Neural progenitor cell (in vitro differentiated cells): Measurements from ENCODE around the gene RNF115.

ENCODE experiments used
- CTCF ChIP-seq: fragments of 200-600 bp; sonication (generic); IDR thresholded peaks from 2 replicates; pipeline ENCODE4 v1.5.1; 2017; ENCODE audit warnings: antibody characterized with exemption, mild to moderate bottlenecking
- EZH2 ChIP-seq: fragments of 200-600 bp; sonication (generic); IDR thresholded peaks from 2 replicates; pipeline ENCODE4 v1.6.1; 2017; ENCODE audit warnings: antibody characterized with exemption, mild to moderate bottlenecking, moderate library complexity
- EZH2phosphoT487 ChIP-seq: fragments of 200-600 bp; sonication (generic); IDR thresholded peaks from 2 replicates; pipeline ENCODE4 v1.6.1; 2017; ENCODE audit warnings: antibody characterized with exemption

DNA sequence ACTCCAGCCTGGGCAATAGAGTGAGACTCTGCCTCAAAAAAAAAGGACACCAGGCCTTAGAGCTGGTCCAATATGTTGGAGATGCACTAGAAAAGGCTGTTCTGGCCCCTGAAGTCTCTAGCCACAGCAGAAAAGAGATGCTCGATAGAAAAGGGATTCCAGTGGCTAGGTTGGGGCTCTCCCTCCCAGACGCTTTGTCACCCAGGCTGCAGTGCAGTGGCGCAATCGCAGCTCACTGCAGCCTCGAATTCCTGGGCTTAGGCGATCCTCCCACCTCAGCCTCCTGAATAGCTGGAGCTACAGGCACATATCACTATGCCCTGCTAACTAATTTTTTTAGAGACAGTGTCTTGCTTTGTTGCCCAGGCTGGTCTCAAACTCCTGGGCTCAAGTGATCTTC lies 135.0 kb downstream of the RNF115 start:
- no peak for TF ChIP-seq CTCF
- TF ChIP-seq EZH2phosphoT487: no peak
- no peak for TF ChIP-seq EZH2
